GM21528 (cell line): ENCODE data around the gene NDUFB4.
A peak's percentile ranks its signal among the peaks of the same experiment; 100 is the strongest.

Experiments
- ATAC-seq: cut with Tn5 transposase; IDR thresholded peaks from one replicate; pipeline ENCODE4 v1.9.1; 2021; ENCODE audit warnings: mild to moderate bottlenecking, moderate library complexity; ENCODE audit not compliant: unreplicated experiment, low FRiP score

The NDUFB4 gene

GRCh38 chr3:120596116-120596852 lies at the start of gene NDUFB4:
TSS of gene NDUFB4 (plus strand) at chr3:120596336. CDS start at chr3:120596360, 24 bp downstream.
- ATAC-seq, result peak; percentile 97

- no peak for ATAC-seq
Observed at GRCh38 chr3:120550546-120550945, 45.6 kb upstream of the NDUFB4 start.

GRCh38 chr3:120552184-120553172 lies 43.7 kb upstream of the NDUFB4 start:
- no peak for ATAC-seq

GRCh38 chr3:120554812-120555606 lies 41.1 kb upstream of the NDUFB4 start:
- ATAC-seq, result no peak

GRCh38 chr3:120555657-120556509 lies 40.3 kb upstream of the NDUFB4 start:
- no peak for ATAC-seq

GRCh38 chr3:120557115-120557514 lies 39.0 kb upstream of the NDUFB4 start:
- ATAC-seq, result no peak

- ATAC-seq, result peak; percentile 82
Observed at GRCh38 chr3:120558771-120559241, 37.3 kb upstream of the NDUFB4 start.

GRCh38 chr3:120559242-120560061 lies 36.7 kb upstream of the NDUFB4 start:
- ATAC-seq, result peak; percentile 44

- ATAC-seq, result no peak
Observed at GRCh38 chr3:120560304-120561250, 35.6 kb upstream of the NDUFB4 start.

GRCh38 chr3:120561251-120562045 lies 34.7 kb upstream of the NDUFB4 start:
- no peak for ATAC-seq

GRCh38 chr3:120563356-120564022 lies 32.6 kb upstream of the NDUFB4 start:
- ATAC-seq, result no peak

GRCh38 chr3:120566243-120566975 lies 29.7 kb upstream of the NDUFB4 start:
- no peak for ATAC-seq

GRCh38 chr3:120567370-120568201 lies 28.6 kb upstream of the NDUFB4 start:
- ATAC-seq, result no peak

GRCh38 chr3:120568202-120568531 lies 28.0 kb upstream of the NDUFB4 start:
- no peak for ATAC-seq

GRCh38 chr3:120568598-120568997 lies 27.5 kb upstream of the NDUFB4 start:
- ATAC-seq, result no peak
